HepG2 (cell line): ENCODE data around the gene SLC29A1. TPM values are rescaled to one million over a fixed set of nuclear protein-coding genes. Genes with fewer than 3 reads are reported as not detected.

Source experiments
- ATAC-seq: fragments of 200-7000 bp; cut with Tn5 transposase; 3 replicates; pipeline ENCODE4 v1.9.1; 2020; ENCODE audit warnings: mild to moderate bottlenecking, moderate library complexity
- BruUV-seq: library from RNA; stranded (reverse); fragments of 400-500 nt; replicated peaks from 2 replicates; lab custom pipeline; 2021; lab: Mats Ljungman, UMichigan
- CTCF ChIA-PET: fragments of 300-600 bp; formaldehyde crosslinking; extraction: SDS; loops from one replicate; lab custom pipeline; 2021; ENCODE audit warnings: low total read pairs, inconsistent platforms, low intra/inter-chr PET ratio; lab: Yijun Ruan, JAX
- POLR2A ChIA-PET: fragments of 350-600 bp; sonication (Branson Sonifier 250); formaldehyde crosslinking; loops from one replicate; lab custom pipeline; 2020; ENCODE audit warnings: antibody characterized with exemption, inconsistent platforms; lab: Yijun Ruan, JAX
- DNase-seq: peaks from one replicate; pipeline ENCODE4 v3.0.0-alpha.2; 2015; ENCODE audit warnings: low spot score
- FAIRE-seq: peaks from 3 replicates; lab custom pipeline; 2011; peaks lifted over from hg19 to GRCh38; lab: Jason Lieb, UNC
- H2AFZ ChIP-seq: one replicate; pipeline ENCODE4 v1.6.1; 2011; ENCODE audit warnings: low read length, inconsistent platforms
- H3K27ac ChIP-seq: fragments of 300-600 bp; 3 replicates; pipeline ENCODE4 v1.8.0; 2011; ENCODE audit warnings: mixed run types, mild to moderate bottlenecking, mixed read lengths, low read length, inconsistent platforms; ENCODE audit not compliant: insufficient read depth; ENCODE audit errors: extremely low read length
- H3K27me3 ChIP-seq, 2 experiments: fragments of 200-600 bp in 1 of 2; 2 replicates in 1 of 2; 3 replicates in 1 of 2; pipeline versions ENCODE4 v1.6.0 to v1.8.0; 2011; ENCODE audit warnings: low read length in 2 of 2, mild to moderate bottlenecking in 2 of 2, moderate library complexity in 2 of 2, inconsistent platforms in 1 of 2; ENCODE audit not compliant: insufficient read depth in 2 of 2, control insufficient read depth in 1 of 2
- H3K36me3 ChIP-seq, 2 experiments: fragments of 200-600 bp in 1 of 2; replicated peaks in 1 of 2; 2 replicates in 1 of 2; 3 replicates in 1 of 2; pipeline versions ENCODE4 v1.5.1 to v1.8.0; 2011; ENCODE audit warnings: low read length in 2 of 2, inconsistent platforms in 1 of 2; ENCODE audit not compliant: insufficient read depth in 2 of 2, control insufficient read depth in 1 of 2
- H3K4me1 ChIP-seq: 2 replicates; pipeline ENCODE4 v1.5.1; 2012; ENCODE audit warnings: low read length, inconsistent platforms; ENCODE audit not compliant: insufficient read depth
- H3K4me2 ChIP-seq: 2 replicates; pipeline ENCODE4 v1.6.0; 2011; ENCODE audit warnings: low read depth, low read length, inconsistent platforms
- H3K4me3 ChIP-seq, 3 experiments: fragments of 200-600 bp in 1 of 3; sonication (generic), shearing (Covaris generic) in 1 of 3; replicated peaks in 1 of 3; 2 replicates each; pipeline ENCODE4 v1.5.1; 2011 to 2016; ENCODE audit warnings: low read length in 3 of 3, inconsistent platforms in 2 of 3, low read depth in 2 of 3, mild to moderate bottlenecking in 2 of 3, control low read depth in 1 of 3, mixed read lengths in 1 of 3; ENCODE audit not compliant: insufficient read depth in 1 of 3
- H3K79me2 ChIP-seq: one replicate; pipeline ENCODE4 v1.6.1; 2011; ENCODE audit warnings: low read length, inconsistent platforms; ENCODE audit not compliant: insufficient read depth
- H3K9ac ChIP-seq: 2 replicates; pipeline ENCODE4 v1.6.0; 2011; ENCODE audit warnings: mild to moderate bottlenecking, low read depth, low read length, inconsistent platforms; ENCODE audit not compliant: insufficient read depth
- H3K9me3 ChIP-seq: 2 replicates; pipeline ENCODE4 v1.5.1; 2012; ENCODE audit warnings: mild to moderate bottlenecking, low read length
- H4K20me1 ChIP-seq: 2 replicates; pipeline ENCODE4 v1.6.0; 2011; ENCODE audit warnings: inconsistent platforms, mild to moderate bottlenecking, low read length, moderate library complexity; ENCODE audit not compliant: insufficient read depth
- BORCS8-MEF2B ChIP-seq: sonication (generic); formaldehyde crosslinking; IDR thresholded peaks from 2 replicates; pipeline ENCODE4 v1.8.0; 2022; ENCODE audit warnings: mild to moderate bottlenecking, missing genetic modification reagents
- DMAP1 ChIP-seq: IDR thresholded peaks from 2 replicates; pipeline ENCODE4 v1.6.1; 2016
- IRF9 ChIP-seq: sonication (generic); formaldehyde crosslinking; IDR thresholded peaks from 2 replicates; pipeline ENCODE4 v1.8.0; 2022; ENCODE audit warnings: missing genetic modification reagents, mild to moderate bottlenecking, borderline replicate concordance
- MAF1 ChIP-seq: sonication (generic); formaldehyde crosslinking; IDR thresholded peaks from 2 replicates; pipeline ENCODE4 v1.5.0; 2020; ENCODE audit warnings: missing genetic modification reagents, borderline replicate concordance
- MNT ChIP-seq: fragments of 450-650 bp; IDR thresholded peaks from 2 replicates; pipeline ENCODE4 v1.6.1; 2016
- SPEN ChIP-seq: sonication (generic); formaldehyde crosslinking; IDR thresholded peaks from 2 replicates; pipeline ENCODE4 v1.5.1; 2020; ENCODE audit warnings: low read depth, mild to moderate bottlenecking, missing genetic modification reagents
- TCF7 ChIP-seq: sonication (generic); IDR thresholded peaks from 2 replicates; pipeline ENCODE4 v1.6.1; 2016; ENCODE audit warnings: antibody characterized with exemption, low read depth
- ZBTB26 ChIP-seq: IDR thresholded peaks from 2 replicates; pipeline ENCODE4 v1.6.1; 2016; ENCODE audit warnings: missing compliant biosample characterization, missing genetic modification reagents, borderline replicate concordance
- ZBTB8A ChIP-seq: sonication (generic); formaldehyde crosslinking; IDR thresholded peaks from 2 replicates; pipeline ENCODE4 v1.4.0; 2020; ENCODE audit warnings: mild to moderate bottlenecking, low read depth, missing genetic modification reagents, borderline replicate concordance
- ZNF580 ChIP-seq: IDR thresholded peaks from 2 replicates; pipeline ENCODE4 v1.6.1; 2016; ENCODE audit warnings: low read depth, borderline replicate concordance
- ZNF607 ChIP-seq: sonication (generic); formaldehyde crosslinking; IDR thresholded peaks from 2 replicates; pipeline ENCODE4 v1.5.1; 2020; ENCODE audit warnings: missing genetic modification reagents, mild to moderate bottlenecking, borderline replicate concordance
- ZNF609 ChIP-seq: sonication (generic); formaldehyde crosslinking; IDR thresholded peaks from 2 replicates; pipeline ENCODE4 v1.4.0; 2020; ENCODE audit warnings: mild to moderate bottlenecking, missing genetic modification reagents, borderline replicate concordance
- ZNF777 ChIP-seq: sonication (generic); formaldehyde crosslinking; IDR thresholded peaks from 2 replicates; pipeline ENCODE4 v1.4.0; 2020; ENCODE audit warnings: missing genetic modification reagents
- WGBS: methylation state at CpG from one replicate; pipeline ENCODE4 v1.1.6; 2017; ENCODE audit warnings: low lambda C conversion rate; 5-methylcytosine and 5-hydroxymethylcytosine counted together
- in situ Hi-C: cut with HindIII; loops from 2 replicates; pipeline ENCODE4 v1.10.0; 2017; ENCODE audit warnings: low pct_unique_long_range_greater_than_20kb; ENCODE audit not compliant: extremely low pct_ligation_motif_present
- intact Hi-C: fragments of 100-400 bp; cut with micrococcal nuclease; formaldehyde crosslinking; loops from one replicate; pipeline ENCODE4 v1.10.0; 2022; ENCODE audit not compliant: unreplicated experiment
- polyA plus RNA-seq, 8 experiments: library from polyadenylated mRNA; depleted of rRNA in 3 of 8; stranded (reverse) in 7 of 8; unstranded in 1 of 8; fragments of >200 nt; fragmentation: Illumina TruSeq in 4 of 8; extraction: Trizol in 4 of 8; gene quantifications; 2 replicates each; pipeline versions ENCODE4 v1.2.1 to v1.2.3, GENCODE V29; 2011 to 2016; ENCODE audit warnings: low read depth in 4 of 8, missing spikeins in 1 of 8, mixed read lengths in 1 of 8; ENCODE audit not compliant: insufficient read depth in 1 of 8
- total RNA-seq, 5 experiments: library from RNA; depleted of rRNA; stranded (reverse); fragments of >200 nt; fragmentation: Illumina TruSeq; extraction: Trizol; gene quantifications; 2 replicates each; pipeline ENCODE4 v1.2.3, GENCODE V29; 2016; ENCODE audit warnings: low read depth in 1 of 5

SLC29A1 gene
- total and polyA plus RNA-seq, 2 of the 13 experiments (the other 11 are each of a cell fraction or from before 2014, with no cell fraction given): 43.2 to 106 TPM

- BruUV-seq: TSS peak; percentile 67
- no peak for DNase-seq
- no peak overlapping the region for H2AFZ ChIP-seq
- H3K4me3 ChIP-seq: peak overlapping the region; percentile 64 to 95 (median 76)
- peak; percentile 37 for ATAC-seq
- POLR2A ChIA-PET: interaction anchor here (1.1 to 2.2 kb wide), 3 partner anchors 8 to 21 kb away, joined by 3 to 8 read pairs (median 5); partner anchors contain the start of gene HSP90AB1
- peak overlapping the region; percentile 84 for H3K9ac ChIP-seq
- peaks cover 32% of the 10 kb centered on the region for H3K4me1 ChIP-seq
- peak overlapping the region; percentile 92 for H3K4me2 ChIP-seq
- CTCF ChIA-PET: no interaction called here
- H3K9me3 ChIP-seq: no peaks in the 10 kb centered on the region
- 35% methylated on average over 9 of the region's 9 CpGs for WGBS
- peaks cover 0 to 4% of the 10 kb centered on the region in 2 experiments; a peak in 2 of 5 replicates for H3K27me3 ChIP-seq
- peaks cover 18% of the 10 kb centered on the region for H3K79me2 ChIP-seq
- in situ Hi-C loops: no loop called here
- FAIRE-seq: peak; percentile 30
- H3K27ac ChIP-seq: peak overlapping the region; percentile 1
- intact Hi-C loops: no loop called here
- H4K20me1 ChIP-seq: no peaks in the 10 kb centered on the region
- H3K36me3 ChIP-seq: peaks cover 2 to 28% of the 10 kb centered on the region in 2 experiments
- TF ChIP-seq MAF1 (CRISPR knock-in tag) (no peak), ZBTB8A (CRISPR knock-in tag) (no peak), MNT (no peak), TCF7 (no peak), SPEN (CRISPR knock-in tag) (no peak; the same call in 1 of the 2 replicates), DMAP1 (CRISPR knock-in tag) (0 out of 2 replicates have a peak, but pooled peaks have one; percentile 11), ZNF609 (CRISPR knock-in tag) (no peak), ZBTB26 (CRISPR knock-in tag) (0 out of 2 replicates have a peak, but pooled peaks have one; percentile 9), IRF9 (CRISPR knock-in tag) (0 out of 2 replicates have a peak, but pooled peaks have one; percentile 33), ZNF580 (no peak), ZNF777 (CRISPR knock-in tag) (no peak), ZNF607 (CRISPR knock-in tag) (no peak), BORCS8-MEF2B (CRISPR knock-in tag) (no peak)
Measured at GRCh38 chr6:44263354-44264100, 40.1 kb downstream of the SLC29A1 start.
